SJCRH30 (cell line): Measurements from ENCODE around the gene DVL2. TPM values are rescaled to one million over a fixed set of nuclear protein-coding genes. Genes with fewer than 3 reads are reported as not detected.

Source experiments
- DNase-seq, 2 experiments: peaks; one replicate each; pipeline ENCODE4 v3.0.0-alpha.2; 2015 to 2020
- H3K27ac ChIP-seq: fragments of 250-450 bp; sonication (Bioruptor Pico); 2 replicates; pipeline ENCODE4 v1.5.1; 2020; ENCODE audit warnings: mild to moderate bottlenecking, moderate library complexity
- H3K27me3 ChIP-seq: fragments of 250-450 bp; sonication (Bioruptor Pico); 2 replicates; pipeline ENCODE4 v1.5.1; 2020; ENCODE audit warnings: mild to moderate bottlenecking, moderate library complexity
- H3K36me3 ChIP-seq: fragments of 250-450 bp; sonication (Bioruptor Pico); 2 replicates; pipeline ENCODE4 v1.5.1; 2020; ENCODE audit warnings: mild to moderate bottlenecking, moderate library complexity
- H3K4me1 ChIP-seq: fragments of 250-450 bp; sonication (Bioruptor Pico); 2 replicates; pipeline ENCODE4 v1.5.1; 2020; ENCODE audit warnings: mild to moderate bottlenecking, moderate library complexity
- H3K4me3 ChIP-seq: fragments of 250-450 bp; sonication (Bioruptor Pico); 2 replicates; pipeline ENCODE4 v1.5.1; 2020; ENCODE audit warnings: mild to moderate bottlenecking, moderate library complexity
- H3K9me3 ChIP-seq: fragments of 250-450 bp; sonication (Bioruptor Pico); replicated peaks from 2 replicates; pipeline ENCODE4 v1.5.1; 2020; ENCODE audit warnings: mild to moderate bottlenecking, moderate library complexity
- total RNA-seq: library from RNA; depleted of rRNA; stranded (reverse); fragments of >200 nt; shearing (Covaris generic); gene quantifications from 2 replicates; pipeline ENCODE4 v1.2.3, GENCODE V29; 2014; rRNA removed

DVL2 gene
- total RNA-seq, result 33.4 and 39.0 TPM in 2 replicates

DNA sequence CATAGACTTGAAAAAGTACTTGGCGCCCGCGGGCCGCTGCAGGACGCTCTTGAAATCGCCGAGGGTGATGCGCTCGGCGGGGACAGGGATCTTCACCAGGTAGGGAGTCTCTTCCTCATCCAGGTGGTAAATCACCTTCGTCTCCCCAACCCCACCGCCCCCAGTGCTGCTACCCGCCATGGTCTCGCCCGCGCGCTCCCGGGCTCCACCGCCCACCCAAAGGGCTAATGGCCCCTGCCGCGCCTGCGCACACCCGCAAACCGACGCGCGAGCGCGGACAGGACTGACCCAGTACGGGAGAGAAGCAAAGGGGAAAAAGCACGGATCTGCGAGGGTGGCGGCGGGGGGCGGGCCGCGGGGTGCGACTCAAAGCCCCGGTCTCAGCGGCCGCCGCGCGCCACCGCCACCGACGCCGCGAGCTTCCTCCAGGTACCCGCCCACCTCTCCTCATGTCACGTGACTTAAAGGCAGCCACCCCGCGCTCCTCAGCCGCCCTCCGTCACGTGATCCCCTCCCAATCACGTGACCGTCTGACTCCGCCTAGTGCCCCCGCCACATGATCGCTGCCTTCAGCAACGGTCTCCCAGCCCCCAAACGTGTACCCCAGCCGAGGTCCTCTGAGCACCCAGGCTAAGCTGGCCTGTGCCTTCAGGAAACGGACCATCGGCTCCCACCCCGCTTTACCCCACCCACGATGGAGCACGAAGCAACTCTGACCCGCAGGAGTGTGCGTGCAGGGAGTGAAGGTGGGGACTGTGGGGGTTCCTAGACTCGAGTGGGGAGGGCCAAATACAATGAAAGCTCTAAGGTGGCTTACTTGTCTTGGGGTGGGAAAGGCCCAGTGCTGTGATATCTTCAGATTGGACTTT is at the start of gene DVL2:
Gene DVL2 (minus strand): TSS at position 435 of the 869 bp plus-strand sequence. CDS start 255 bp downstream, at position 180.
- Histone ChIP-seq H3K9me3 (no peaks in the 10 kb centered on the region), H3K27ac (peak within 1 kb of the TSS; percentile 70), H3K27me3 (no peaks in the 10 kb centered on the region), H3K36me3 (peaks cover 11% of the 10 kb centered on the region; the same call in 1 of the 2 replicates), H3K4me1 (no peaks in the 10 kb centered on the region), H3K4me3 (peak within 1 kb of the TSS; percentile 74)
- DNase-seq, result peak; percentile 91 to 92

DNA sequence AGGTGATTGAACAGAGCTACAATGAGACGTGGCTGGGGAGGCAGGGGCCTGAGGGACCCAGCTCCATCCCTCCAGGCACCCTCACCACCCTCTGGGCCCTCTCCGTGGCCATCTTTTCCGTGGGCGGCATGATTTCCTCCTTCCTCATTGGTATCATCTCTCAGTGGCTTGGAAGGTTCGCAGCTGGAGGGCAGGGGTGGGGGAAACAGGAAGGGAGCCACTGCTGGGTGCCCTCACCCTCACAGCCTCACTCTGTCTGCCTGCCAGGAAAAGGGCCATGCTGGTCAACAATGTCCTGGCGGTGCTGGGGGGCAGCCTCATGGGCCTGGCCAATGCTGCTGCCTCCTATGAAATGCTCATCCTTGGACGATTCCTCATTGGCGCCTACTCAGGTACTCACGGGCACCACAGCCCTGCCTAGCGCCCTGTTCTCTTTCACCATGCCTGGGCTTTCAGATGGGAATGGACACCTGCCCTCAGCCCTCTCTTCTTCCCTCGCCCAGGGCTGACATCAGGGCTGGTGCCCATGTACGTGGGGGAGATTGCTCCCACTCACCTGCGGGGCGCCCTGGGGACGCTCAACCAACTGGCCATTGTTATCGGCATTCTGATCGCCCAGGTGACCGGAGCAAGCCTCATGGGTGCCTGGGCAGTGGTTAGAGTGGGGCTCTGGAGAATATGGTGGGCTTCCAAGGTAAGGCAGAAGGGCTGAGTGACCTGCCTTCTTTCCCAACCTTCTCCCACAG is 49.3 kb upstream of the DVL2 start:
- H3K4me1 ChIP-seq, result no peaks in the 10 kb centered on the region
- H3K9me3 ChIP-seq, result no peaks in the 10 kb centered on the region
- no peak overlapping the region for H3K27ac ChIP-seq
- DNase-seq, result no peak
- H3K4me3 ChIP-seq, result no peak overlapping the region
- H3K27me3 ChIP-seq, result peaks cover 4% of the 10 kb centered on the region; the same call in 1 of the 2 replicates
- no peaks in the 10 kb centered on the region for H3K36me3 ChIP-seq

DNA sequence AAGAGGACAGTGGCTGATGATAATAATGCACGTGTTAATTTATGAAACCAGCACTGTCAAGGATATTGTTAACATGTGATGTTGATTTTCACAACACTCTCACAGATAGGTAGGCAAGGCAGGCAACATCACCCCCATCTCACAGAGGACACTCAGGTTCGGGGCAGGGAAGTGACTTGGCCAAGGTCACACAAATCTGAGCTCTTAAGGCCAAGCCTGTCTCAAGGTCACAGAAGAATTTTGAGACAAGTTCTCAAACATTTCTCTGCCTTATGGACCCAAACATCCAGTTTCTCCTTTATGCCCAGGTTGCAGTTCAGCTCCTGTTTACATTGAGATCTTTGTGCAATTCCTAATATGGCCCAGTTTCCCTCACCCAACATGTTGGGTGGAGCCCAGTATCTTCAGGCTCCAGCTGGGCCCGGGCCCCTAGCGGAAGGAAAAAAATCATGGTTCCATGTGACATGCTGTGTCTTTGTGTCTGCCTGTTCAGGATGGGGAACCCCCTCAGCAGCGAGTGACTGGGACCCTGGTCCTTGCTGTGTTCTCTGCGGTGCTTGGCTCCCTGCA is 48.5 kb upstream of the DVL2 start:
- H3K4me3 ChIP-seq, result no peak overlapping the region
- no peaks in the 10 kb centered on the region for H3K4me1 ChIP-seq
- H3K36me3 ChIP-seq, result no peaks in the 10 kb centered on the region
- DNase-seq, result no peak
- no peak overlapping the region for H3K27ac ChIP-seq
- H3K27me3 ChIP-seq, result peaks cover 4% of the 10 kb centered on the region; the same call in 1 of the 2 replicates
- H3K9me3 ChIP-seq, result no peaks in the 10 kb centered on the region

DNA sequence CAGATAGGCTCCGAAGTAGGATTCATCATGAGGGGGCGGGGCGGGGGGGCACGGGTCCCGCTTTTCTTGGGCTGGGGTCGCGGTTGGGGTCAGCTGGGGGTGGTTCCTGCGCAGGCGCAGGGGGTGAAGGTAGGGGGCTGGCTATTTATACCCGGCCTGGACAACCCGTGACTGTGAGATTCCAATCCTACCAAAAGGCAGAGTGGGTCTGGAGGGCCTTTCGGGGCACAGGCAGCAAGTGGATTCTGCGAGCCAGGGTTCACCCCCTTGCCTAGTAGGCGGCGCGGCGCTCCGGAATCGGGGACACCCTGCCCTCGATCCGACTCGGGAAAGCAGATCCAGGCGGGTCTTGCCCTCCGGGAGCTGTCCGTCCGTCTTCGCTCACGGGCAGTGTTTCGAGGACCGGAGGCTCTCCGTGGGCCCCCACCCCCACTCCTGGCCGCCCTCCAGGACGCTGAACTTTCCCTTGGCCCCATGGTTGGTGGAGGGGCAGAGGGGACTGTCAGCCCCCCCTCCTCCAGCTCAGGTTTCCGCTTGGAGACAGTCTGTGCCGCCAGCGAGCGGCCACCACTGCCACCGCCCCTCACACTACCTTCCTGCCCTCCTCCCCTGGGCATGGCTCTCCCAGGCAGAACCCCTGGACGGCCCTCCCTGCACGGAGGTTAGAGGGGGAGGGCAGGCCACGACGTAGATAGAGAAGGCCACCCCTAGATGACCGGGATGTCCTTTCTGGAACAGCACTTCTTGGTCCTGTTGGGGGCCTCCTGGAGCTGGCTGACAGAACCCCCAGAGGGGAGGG is 47.8 kb upstream of the DVL2 start:
- DNase-seq, result peak; percentile 22 to 39
- Histone ChIP-seq H3K4me1 (no peaks in the 10 kb centered on the region), H3K27me3 (peaks cover 4% of the 10 kb centered on the region; the same call in 1 of the 2 replicates), H3K36me3 (no peaks in the 10 kb centered on the region), H3K4me3 (peak overlapping the region; percentile 64), H3K27ac (no peak overlapping the region), H3K9me3 (no peaks in the 10 kb centered on the region)

DNA sequence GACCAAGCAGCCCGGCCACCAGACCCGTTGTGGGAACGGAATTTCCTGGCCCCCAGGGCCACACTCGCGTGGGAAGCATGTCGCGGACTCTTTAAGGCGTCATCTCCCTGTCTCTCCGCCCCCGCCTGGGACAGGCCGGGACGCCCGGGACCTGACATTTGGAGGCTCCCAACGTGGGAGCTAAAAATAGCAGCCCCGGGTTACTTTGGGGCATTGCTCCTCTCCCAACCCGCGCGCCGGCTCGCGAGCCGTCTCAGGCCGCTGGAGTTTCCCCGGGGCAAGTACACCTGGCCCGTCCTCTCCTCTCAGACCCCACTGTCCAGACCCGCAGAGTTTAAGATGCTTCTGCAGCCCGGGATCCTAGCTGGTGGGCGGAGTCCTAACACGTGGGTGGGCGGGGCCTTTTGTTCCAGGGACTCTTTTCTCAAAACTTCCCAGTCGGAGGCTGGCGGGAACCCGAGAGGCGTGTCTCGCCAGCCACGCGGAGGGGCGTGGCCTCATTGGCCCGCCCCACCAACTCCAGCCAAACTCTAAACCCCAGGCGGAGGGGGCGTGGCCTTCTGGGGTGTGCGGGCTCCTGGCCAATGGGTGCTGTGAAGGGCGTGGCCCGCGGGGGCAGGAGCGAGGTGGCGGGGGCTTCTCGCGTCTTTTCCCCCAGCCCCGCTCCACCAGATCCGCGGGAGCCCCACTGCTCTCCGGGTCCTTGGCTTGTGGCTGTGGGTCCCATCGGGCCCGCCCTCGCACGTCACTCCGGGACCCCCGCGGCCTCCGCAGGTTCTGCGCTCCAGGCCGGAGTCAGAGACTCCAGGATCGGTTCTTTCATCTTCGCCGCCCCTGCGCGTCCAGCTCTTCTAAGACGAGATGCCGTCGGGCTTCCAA is 47.0 kb upstream of the DVL2 start, which contains the start of gene SLC2A4:
Gene SLC2A4 (plus strand): TSS at position 645 of the 879 bp plus-strand sequence. CDS start 217 bp downstream, at position 862.
- DNase-seq, result peak; percentile 92 to 96
- no peaks in the 10 kb centered on the region for H3K4me1 ChIP-seq
- peak within 1 kb of the TSS; percentile 64 for H3K4me3 ChIP-seq
- peak within 1 kb of the TSS; percentile 40 for H3K27ac ChIP-seq
- no peaks in the 10 kb centered on the region for H3K9me3 ChIP-seq
- no peaks in the 10 kb centered on the region for H3K36me3 ChIP-seq
- peaks cover 4% of the 10 kb centered on the region; the same call in 1 of the 2 replicates for H3K27me3 ChIP-seq

DNA sequence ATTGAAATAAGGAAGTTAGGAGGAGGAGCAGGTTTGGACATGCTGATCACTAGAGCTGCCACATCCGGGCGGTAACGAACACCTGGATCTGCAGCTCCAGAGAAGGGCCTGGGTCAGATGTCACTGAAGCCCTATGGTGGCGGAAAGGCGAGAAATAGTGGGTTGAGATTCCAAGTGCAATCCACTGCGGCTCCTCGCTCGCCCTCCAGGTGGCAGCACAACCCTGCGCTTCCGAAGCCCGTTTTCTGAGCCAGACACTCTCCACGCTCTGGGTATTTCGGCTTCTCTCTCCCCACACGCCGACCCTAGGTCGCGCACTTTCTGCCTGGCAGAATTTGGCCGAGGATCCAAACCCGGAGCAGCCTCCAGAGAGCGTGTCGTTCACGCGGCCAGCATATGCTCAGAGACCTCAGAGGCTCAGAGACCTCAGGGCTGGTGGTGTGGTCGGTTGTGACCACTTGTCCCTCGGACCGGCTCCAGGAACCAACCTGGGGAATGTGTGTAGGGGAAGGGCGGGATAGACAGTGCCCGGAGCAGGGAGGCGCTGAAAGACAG is 46.3 kb upstream of the DVL2 start:
- H3K4me1 ChIP-seq, result no peaks in the 10 kb centered on the region
- no peaks in the 10 kb centered on the region for H3K9me3 ChIP-seq
- H3K27ac ChIP-seq, result peak overlapping the region; percentile 40
- no peaks in the 10 kb centered on the region for H3K36me3 ChIP-seq
- H3K4me3 ChIP-seq, result peak overlapping the region; percentile 64
- peaks cover 4% of the 10 kb centered on the region; the same call in 1 of the 2 replicates for H3K27me3 ChIP-seq
- peak; percentile 67 to 83 for DNase-seq

DNA sequence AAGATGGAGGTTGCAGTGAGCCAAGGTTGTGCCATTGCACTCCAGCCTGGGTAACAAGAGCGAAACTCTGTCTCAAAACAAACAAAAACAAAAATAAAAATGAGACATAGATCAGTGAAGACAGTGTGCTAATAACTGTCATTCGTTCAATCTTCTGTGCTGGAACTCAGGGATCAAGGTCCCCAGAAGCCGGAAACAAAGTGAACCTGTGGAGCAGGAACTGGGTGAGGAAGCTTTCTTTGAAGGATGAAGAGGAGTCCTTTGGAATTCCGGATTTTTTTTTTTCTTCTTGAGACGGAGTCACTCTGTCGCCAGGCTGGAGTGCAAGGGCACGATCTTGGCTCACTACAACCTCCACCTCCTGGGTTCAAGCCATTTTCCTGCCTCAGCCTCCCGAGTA is 45.1 kb upstream of the DVL2 start:
- Histone ChIP-seq H3K4me3 (no peak overlapping the region), H3K27ac (no peak overlapping the region), H3K4me1 (no peaks in the 10 kb centered on the region), H3K9me3 (no peaks in the 10 kb centered on the region), H3K36me3 (no peaks in the 10 kb centered on the region), H3K27me3 (peaks cover 4% of the 10 kb centered on the region; the same call in 1 of the 2 replicates)
- no peak for DNase-seq

DNA sequence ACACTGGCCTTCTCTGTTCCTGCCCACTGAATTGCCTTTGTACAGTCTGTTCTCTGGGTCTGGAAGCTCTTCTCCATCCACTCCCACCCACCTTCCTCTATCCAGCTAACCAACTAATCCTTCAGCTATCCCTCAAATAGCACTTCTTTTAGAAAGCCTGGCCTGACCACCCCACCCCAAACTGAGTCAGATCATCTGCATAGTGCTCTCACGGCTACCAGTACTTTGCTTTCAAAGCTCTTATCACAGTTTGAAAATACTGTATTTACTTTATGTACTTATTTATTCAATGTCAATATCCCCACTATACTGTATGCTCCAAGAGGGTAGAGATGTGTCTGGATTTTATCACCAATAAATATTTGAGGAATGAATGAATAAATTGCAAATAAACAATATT is 32.5 kb upstream of the DVL2 start:
- Histone ChIP-seq H3K4me1 (no peaks in the 10 kb centered on the region), H3K9me3 (no peaks in the 10 kb centered on the region), H3K4me3 (no peak overlapping the region), H3K36me3 (no peaks in the 10 kb centered on the region), H3K27me3 (no peaks in the 10 kb centered on the region), H3K27ac (no peak overlapping the region)
- DNase-seq, result no peak

DNA sequence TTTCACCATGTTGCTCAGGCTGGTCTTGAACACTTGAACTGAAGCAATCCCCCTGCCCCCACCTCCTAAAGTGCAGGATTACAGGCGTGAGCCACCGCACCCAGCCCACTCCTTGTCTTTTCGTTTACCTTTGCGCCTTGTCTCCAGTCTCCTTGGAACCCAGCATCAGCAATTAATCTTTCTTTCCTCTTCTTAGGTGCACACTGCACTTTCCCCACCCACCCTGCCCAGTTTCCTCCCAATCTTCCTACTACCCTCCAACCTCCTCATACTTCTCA is 29.4 kb upstream of the DVL2 start:
- Histone ChIP-seq H3K36me3 (no peaks in the 10 kb centered on the region; the same call in none of the 2 replicates), H3K4me3 (no peak overlapping the region), H3K9me3 (no peaks in the 10 kb centered on the region), H3K27me3 (no peaks in the 10 kb centered on the region), H3K27ac (no peak overlapping the region), H3K4me1 (no peaks in the 10 kb centered on the region)
- DNase-seq, result no peak

DNA sequence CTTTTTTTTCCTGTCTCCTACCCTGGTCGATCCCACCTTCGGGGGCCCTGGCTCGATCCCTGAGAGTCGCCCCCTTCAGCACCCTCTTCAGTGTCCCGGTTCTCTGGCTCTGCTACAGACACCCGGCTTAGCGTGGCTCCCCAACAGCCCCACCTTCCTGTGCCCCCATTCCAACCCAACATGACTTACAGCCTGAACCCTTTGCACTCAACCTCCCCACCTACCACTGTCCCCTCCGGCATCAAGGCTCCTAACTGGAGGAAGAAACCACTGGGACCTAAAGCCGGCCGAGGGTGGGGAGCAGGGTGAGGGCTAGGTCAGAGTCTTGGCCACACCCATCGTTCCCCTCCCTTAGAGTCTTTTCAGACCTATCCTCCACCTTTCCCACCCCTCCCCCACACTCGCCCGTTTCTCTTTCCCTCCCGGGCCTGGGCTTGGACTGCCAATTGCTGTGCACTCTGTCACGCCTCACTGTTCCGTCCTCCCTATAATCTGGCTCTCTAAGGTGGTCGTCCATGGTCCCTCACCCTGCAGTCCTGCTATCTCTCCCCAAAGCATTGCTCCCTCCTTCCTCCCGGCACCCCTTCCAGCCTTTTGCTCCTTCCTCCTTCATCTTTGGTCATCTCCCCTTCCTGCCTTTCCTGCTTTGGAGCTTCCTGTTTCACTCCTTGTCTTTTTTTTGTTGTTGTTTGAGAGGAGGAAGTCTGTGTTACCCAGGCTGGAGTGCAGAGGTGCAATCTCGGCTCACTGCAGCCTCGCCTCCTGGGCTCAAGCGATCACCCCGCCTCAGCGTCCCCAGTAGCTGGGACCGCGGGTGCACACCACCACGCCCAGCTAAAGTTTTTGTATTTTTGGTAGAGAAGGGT is 28.9 kb upstream of the DVL2 start:
- no peak overlapping the region; the same call in 1 of the 2 replicates for H3K4me3 ChIP-seq
- no peaks in the 10 kb centered on the region for H3K27me3 ChIP-seq
- H3K27ac ChIP-seq, result no peak overlapping the region
- H3K36me3 ChIP-seq, result peaks cover 4% of the 10 kb centered on the region
- DNase-seq, result no peak
- H3K9me3 ChIP-seq, result no peaks in the 10 kb centered on the region
- H3K4me1 ChIP-seq, result no peaks in the 10 kb centered on the region

DNA sequence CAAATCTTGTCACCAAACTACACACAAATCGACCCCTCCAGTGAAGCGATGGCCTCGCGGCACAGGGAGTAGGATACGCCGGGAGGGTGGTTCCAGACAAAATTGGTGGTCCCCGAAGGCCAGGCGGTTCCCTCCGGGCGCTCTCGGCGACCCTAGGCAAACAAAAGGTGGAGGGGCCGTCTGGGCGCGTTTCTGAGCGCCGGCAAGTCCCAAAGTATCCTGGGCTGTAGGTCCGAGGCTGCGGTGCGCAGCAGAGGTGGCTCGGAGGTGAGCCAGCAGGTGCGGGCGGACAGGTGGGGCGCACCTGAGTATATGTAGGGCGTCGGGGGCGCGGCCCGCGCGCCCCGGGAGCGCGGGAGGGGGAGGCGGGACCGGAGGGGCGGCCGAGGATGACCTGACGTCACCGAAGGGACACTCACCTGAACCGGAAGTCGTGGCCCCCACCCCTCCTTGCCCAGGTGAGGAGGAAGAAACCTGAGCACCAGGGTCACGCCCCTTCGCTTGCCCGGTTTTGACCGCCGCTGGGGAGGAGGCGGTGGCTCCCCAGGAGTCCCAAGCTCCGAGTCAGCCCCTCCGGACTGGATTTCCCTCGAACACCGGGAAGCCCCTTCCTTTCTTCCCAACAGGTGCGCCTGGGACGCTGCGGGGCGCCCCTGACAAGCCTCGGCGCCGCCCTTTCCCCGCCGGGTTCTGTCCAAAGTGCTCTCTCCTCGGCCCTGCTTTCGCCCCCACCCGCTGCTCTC is 28.0 kb upstream of the DVL2 start, which contains the start of gene CLDN7:
Gene CLDN7 (minus strand): TSS at position 287 of the 743 bp plus-strand sequence. CDS start 435 bp downstream, outside the sequence.
- Histone ChIP-seq H3K4me1 (no peaks in the 10 kb centered on the region), H3K9me3 (no peaks in the 10 kb centered on the region), H3K27ac (no peak within 1 kb of the TSS), H3K4me3 (no peak within 1 kb of the TSS; the same call in 1 of the 2 replicates), H3K36me3 (peaks cover 4% of the 10 kb centered on the region), H3K27me3 (no peaks in the 10 kb centered on the region)
- no peak for DNase-seq
